ENCODE measurements around the gene IL1RAPL1.

DNA sequence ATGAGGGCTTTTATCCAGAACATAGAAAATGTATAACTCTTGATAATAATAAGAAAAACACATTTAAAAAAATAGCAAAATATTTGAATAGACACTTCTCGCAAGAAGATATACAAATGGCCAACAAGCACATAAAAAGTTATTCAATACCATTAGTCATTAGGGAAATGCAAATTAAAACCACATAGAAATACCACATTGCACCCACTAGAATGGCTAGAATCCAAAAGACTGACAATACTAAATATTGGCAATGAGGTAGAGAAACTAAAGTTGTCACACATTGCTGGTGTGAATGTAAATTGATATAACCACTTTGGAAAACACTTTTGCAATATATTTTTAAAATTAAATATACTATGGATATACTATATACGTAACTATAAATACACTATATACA lies 873.8 kb downstream of the IL1RAPL1 start:
- TF ChIP-seq ARNTL (CRISPR knock-in tag; IDR thresholded peaks at IDR 0.05; ENCODE audit: borderline replicate concordance, low read depth) (no peak), ZFP30 (CRISPR knock-in tag; IDR thresholded peaks at IDR 0.05) (no peak), PATZ1 (CRISPR knock-in tag; IDR thresholded peaks at IDR 0.05; ENCODE audit: borderline replicate concordance) (no peak), ZNF70 (CRISPR knock-in tag; IDR thresholded peaks at IDR 0.05) (no peak), TCF4 (CRISPR knock-in tag; IDR thresholded peaks at IDR 0.05; ENCODE audit: borderline replicate concordance) (no peak), PPARA (CRISPR knock-in tag; IDR thresholded peaks at IDR 0.05; ENCODE audit: borderline replicate concordance) (no peak), ZFP3 (CRISPR knock-in tag; IDR thresholded peaks at IDR 0.05) (no peak), ESRRG (CRISPR knock-in tag; IDR thresholded peaks at IDR 0.05) (no peak), CREB5 (CRISPR knock-in tag; IDR thresholded peaks at IDR 0.05; ENCODE audit: low read depth) (no peak), OSR1 (CRISPR knock-in tag; IDR thresholded peaks at IDR 0.05) (no peak), CSDC2 (CRISPR knock-in tag; IDR thresholded peaks at IDR 0.05) (no peak), ZC3H10 (CRISPR knock-in tag; IDR thresholded peaks at IDR 0.05) (no peak)
- TF ChIP-seq, protein P1, sequence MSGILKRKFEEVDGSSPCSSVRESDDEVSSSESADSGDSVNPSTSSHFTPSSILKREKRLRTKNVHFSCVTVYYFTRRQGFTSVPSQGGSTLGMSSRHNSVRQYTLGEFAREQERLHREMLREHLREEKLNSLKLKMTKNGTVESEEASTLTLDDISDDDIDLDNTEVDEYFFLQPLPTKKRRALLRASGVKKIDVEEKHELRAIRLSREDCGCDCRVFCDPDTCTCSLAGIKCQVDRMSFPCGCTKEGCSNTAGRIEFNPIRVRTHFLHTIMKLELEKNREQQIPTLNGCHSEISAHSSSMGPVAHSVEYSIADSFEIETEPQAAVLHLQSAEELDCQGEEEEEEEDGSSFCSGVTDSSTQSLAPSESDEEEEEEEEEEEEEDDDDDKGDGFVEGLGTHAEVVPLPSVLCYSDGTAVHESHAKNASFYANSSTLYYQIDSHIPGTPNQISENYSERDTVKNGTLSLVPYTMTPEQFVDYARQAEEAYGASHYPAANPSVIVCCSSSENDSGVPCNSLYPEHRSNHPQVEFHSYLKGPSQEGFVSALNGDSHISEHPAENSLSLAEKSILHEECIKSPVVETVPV (CRISPR knock-in tag; IDR thresholded peaks at IDR 0.05): no peak

Measured in SK-N-SH treated with all-trans-retinoic acid at 6 μM for 48 hours (cell line).